H1 (cell line): Measurements from ENCODE around the gene DAPK1. TPM values are rescaled to one million over a fixed set of nuclear protein-coding genes. Genes with fewer than 3 reads are reported as not detected.

Experiments
- CTCF ChIA-PET: fragments of 300-600 bp; sonication (Branson Sonifier 250); formaldehyde crosslinking; loops from one replicate; lab custom pipeline; 2021; ENCODE audit not compliant: partially characterized antibody; lab: Charles Lee
- POLR2A ChIA-PET: fragments of 300-600 bp; sonication (Branson Sonifier 250); formaldehyde crosslinking; loops from one replicate; lab custom pipeline; 2021; ENCODE audit warnings: inconsistent platforms; ENCODE audit not compliant: partially characterized antibody; lab: Charles Lee
- DNase-seq, 2 experiments: peaks; one replicate each; pipeline versions ENCODE4 v3.0.0 to v3.0.0-alpha.2; 2010 to 2022; ENCODE audit warnings: low spot score in 2 of 2, low read depth in 1 of 2, mixed read lengths in 1 of 2
- FAIRE-seq: peaks from 2 replicates; lab custom pipeline; 2011; peaks lifted over from hg19 to GRCh38; lab: Jason Lieb, UNC
- H2AFZ ChIP-seq: 2 replicates; pipeline ENCODE4 v1.8.1; 2012; ENCODE audit warnings: low read length, inconsistent platforms
- H2AK5ac ChIP-seq: 2 replicates; pipeline ENCODE4 v1.6.1; 2013; ENCODE audit warnings: low read depth, low read length
- H2BK120ac ChIP-seq: replicated peaks from 2 replicates; pipeline ENCODE3; 2013; ENCODE audit warnings: low read depth, low read length, inconsistent platforms
- H2BK12ac ChIP-seq: 2 replicates; pipeline ENCODE4 v1.6.1; 2013; ENCODE audit warnings: low read depth, low read length
- H2BK15ac ChIP-seq: 2 replicates; pipeline ENCODE4 v1.6.1; 2013; ENCODE audit warnings: low read length
- H2BK20ac ChIP-seq: 2 replicates; pipeline ENCODE4 v1.6.1; 2013; ENCODE audit warnings: low read length
- H2BK5ac ChIP-seq: 2 replicates; pipeline ENCODE4 v1.6.1; 2013; ENCODE audit warnings: low read depth, low read length
- H3K14ac ChIP-seq: 2 replicates; pipeline ENCODE4 v1.6.1; 2013; ENCODE audit warnings: inconsistent platforms; ENCODE audit not compliant: insufficient read length
- H3K18ac ChIP-seq: 2 replicates; pipeline ENCODE4 v1.6.1; 2013; ENCODE audit warnings: low read length; ENCODE audit errors: extremely low read depth
- H3K23ac ChIP-seq: 2 replicates; pipeline ENCODE4 v1.6.1; 2013; ENCODE audit warnings: inconsistent platforms; ENCODE audit not compliant: insufficient read length
- H3K23me2 ChIP-seq: 2 replicates; pipeline ENCODE4 v1.6.1; 2013; ENCODE audit warnings: low read depth, low read length
- H3K27ac ChIP-seq: 2 replicates; pipeline ENCODE4 v1.6.1; 2011; ENCODE audit warnings: low read depth, low read length, inconsistent platforms
- H3K27me3 ChIP-seq, 4 experiments: replicated peaks in 1 of 4; 1 replicate in 1 of 4; 2 replicates in 3 of 4; pipeline versions ENCODE4 v1.6.1 to v1.8.1; 2011 to 2013; ENCODE audit warnings: low read length in 3 of 4, mild to moderate bottlenecking in 3 of 4, inconsistent platforms in 2 of 4, mixed read lengths in 2 of 4, moderate library complexity in 1 of 4; ENCODE audit not compliant: control insufficient read depth in 3 of 4, insufficient read depth in 3 of 4; ENCODE audit errors: extremely low read depth in 1 of 4
- H3K36me3 ChIP-seq, 4 experiments: 2 replicates each; pipeline versions ENCODE4 v1.6.1 to v1.8.1; 2011 to 2013; ENCODE audit warnings: mild to moderate bottlenecking in 4 of 4, low read length in 3 of 4, moderate library complexity in 2 of 4, control low read depth in 1 of 4, inconsistent platforms in 1 of 4; ENCODE audit not compliant: insufficient read depth in 4 of 4, control insufficient read depth in 2 of 4
- H3K4ac ChIP-seq: replicated peaks from 2 replicates; pipeline ENCODE3; 2013; ENCODE audit warnings: low read length, low read depth, mixed read lengths, inconsistent platforms; ENCODE audit not compliant: insufficient read length
- H3K4me1 ChIP-seq, 4 experiments: replicated peaks in 1 of 4; 1 replicate in 1 of 4; 2 replicates in 3 of 4; pipeline versions ENCODE4 v1.6.1 to v1.8.1; 2011 to 2013; ENCODE audit warnings: low read length in 3 of 4, inconsistent platforms in 2 of 4, mixed read lengths in 1 of 4; ENCODE audit not compliant: insufficient read depth in 4 of 4, control insufficient read depth in 3 of 4
- H3K4me2 ChIP-seq, 2 experiments: 2 replicates each; pipeline versions ENCODE4 v1.6.1 to v1.8.1; 2011 to 2013; ENCODE audit warnings: low read depth in 2 of 2, low read length in 2 of 2, control low read depth in 1 of 2, inconsistent platforms in 1 of 2, mild to moderate bottlenecking in 1 of 2; ENCODE audit not compliant: insufficient read depth in 1 of 2
- H3K4me3 ChIP-seq, 4 experiments: fragments of 200-600, 300-600 bp in 1 of 4; sonication (generic), shearing (Covaris generic), sonication (Bioruptor Twin) in 1 of 4; 2 replicates each; pipeline versions ENCODE4 v1.5.1 to v1.8.1; 2011 to 2016; ENCODE audit warnings: low read length in 4 of 4, low read depth in 3 of 4, control low read depth in 2 of 4, inconsistent platforms in 2 of 4, mild to moderate bottlenecking in 2 of 4, mixed read lengths in 1 of 4, moderate library complexity in 1 of 4; ENCODE audit not compliant: insufficient read depth in 2 of 4; ENCODE audit errors: extremely low read depth in 1 of 4
- H3K56ac ChIP-seq: replicated peaks from 2 replicates; pipeline ENCODE3; 2013; ENCODE audit warnings: low read depth, mild to moderate bottlenecking, mixed read lengths, low read length, inconsistent platforms; ENCODE audit not compliant: insufficient read length
- H3K79me1 ChIP-seq: 2 replicates; pipeline ENCODE4 v1.6.1; 2013; ENCODE audit warnings: low read depth, low read length, control low read depth
- H3K79me2 ChIP-seq, 2 experiments: 2 replicates each; pipeline versions ENCODE4 v1.6.1 to v1.8.1; 2012 to 2013; ENCODE audit warnings: low read length in 2 of 2, mild to moderate bottlenecking in 2 of 2, inconsistent platforms in 1 of 2; ENCODE audit not compliant: insufficient read depth in 2 of 2, control insufficient read depth in 1 of 2
- H3K9ac ChIP-seq, 4 experiments: replicated peaks in 1 of 4; 1 replicate in 1 of 4; 2 replicates in 3 of 4; pipeline versions ENCODE4 v1.6.1 to v1.8.1; 2011 to 2013; ENCODE audit warnings: low read depth in 3 of 4, low read length in 3 of 4, control low read depth in 2 of 4, mild to moderate bottlenecking in 2 of 4, moderate library complexity in 2 of 4, inconsistent platforms in 1 of 4; ENCODE audit errors: extremely low read depth in 1 of 4
- H3K9me3 ChIP-seq, 2 experiments: 2 replicates each; pipeline versions ENCODE4 v1.6.1 to v1.8.1; 2012 to 2013; ENCODE audit warnings: mild to moderate bottlenecking in 2 of 2, moderate library complexity in 2 of 2, control low read depth in 1 of 2, inconsistent platforms in 1 of 2, low read depth in 1 of 2, low read length in 1 of 2, mixed read lengths in 1 of 2; ENCODE audit not compliant: insufficient read depth in 2 of 2
- H4K20me1 ChIP-seq, 2 experiments: replicated peaks in 1 of 2; 2 replicates each; pipeline versions ENCODE3 to v1.8.1; 2011 to 2013; ENCODE audit warnings: inconsistent platforms in 2 of 2, low read length in 2 of 2, mild to moderate bottlenecking in 1 of 2; ENCODE audit not compliant: insufficient read depth in 2 of 2, control insufficient read depth in 1 of 2
- H4K5ac ChIP-seq: 2 replicates; pipeline ENCODE4 v1.6.1; 2013; ENCODE audit warnings: low read length, low read depth, mixed read lengths, inconsistent platforms; ENCODE audit not compliant: insufficient read length
- H4K8ac ChIP-seq: 2 replicates; pipeline ENCODE4 v1.8.0; 2013; ENCODE audit warnings: mild to moderate bottlenecking, moderate library complexity, low read length, inconsistent platforms; ENCODE audit not compliant: insufficient read depth; ENCODE audit errors: extremely low read depth
- H4K91ac ChIP-seq: replicated peaks from 2 replicates; pipeline ENCODE3; 2013; ENCODE audit warnings: low read length, mixed read lengths, inconsistent platforms; ENCODE audit not compliant: insufficient read length
- CHD1 ChIP-seq: IDR thresholded peaks from 2 replicates; pipeline ENCODE4 v1.6.1; 2012; ENCODE audit warnings: low read depth, low read length, improper control_type of control experiment
- CTCF ChIP-seq, 3 experiments: IDR thresholded peaks; 1 replicate in 2 of 3; 2 replicates in 1 of 3; pipeline versions ENCODE4 v1.5.1 to v1.6.1; 2011; ENCODE audit warnings: low read length in 3 of 3, mild to moderate bottlenecking in 3 of 3, inconsistent platforms in 2 of 3, low read depth in 1 of 3, moderate library complexity in 1 of 3; ENCODE audit not compliant: insufficient read depth in 1 of 3; ENCODE audit errors: control extremely low read depth in 1 of 3
- EP300 ChIP-seq, 2 experiments: IDR thresholded peaks; 1 replicate in 1 of 2; 2 replicates in 1 of 2; pipeline ENCODE4 v1.6.1; 2011 to 2012; ENCODE audit warnings: low read depth in 2 of 2, low read length in 2 of 2, mild to moderate bottlenecking in 2 of 2, borderline replicate concordance in 1 of 2, inconsistent platforms in 1 of 2, moderate library complexity in 1 of 2
- EZH2 ChIP-seq: fragments of 200-600 bp; sonication (generic); IDR thresholded peaks from 2 replicates; pipeline ENCODE4 v1.7.1; 2012; ENCODE audit warnings: low read depth, mild to moderate bottlenecking, moderate library complexity, low read length, inconsistent platforms; ENCODE audit not compliant: severe bottlenecking
- JUND ChIP-seq: IDR thresholded peaks from 2 replicates; pipeline ENCODE4 v1.6.1; 2011; ENCODE audit warnings: mild to moderate bottlenecking, improper control_type of control experiment, low read length
- KDM5A ChIP-seq: fragments of 200-600 bp; IDR thresholded peaks from 2 replicates; pipeline ENCODE4 v1.7.1; 2012; ENCODE audit warnings: mild to moderate bottlenecking, low read length, inconsistent platforms, mixed read lengths
- NRF1 ChIP-seq: IDR thresholded peaks from 2 replicates; pipeline ENCODE4 v1.6.1; 2011; ENCODE audit warnings: mild to moderate bottlenecking, low read depth, low read length, improper control_type of control experiment
- PHF8 ChIP-seq: fragments of 200-600 bp; sonication (generic); conservative IDR thresholded peaks from 2 replicates; pipeline ENCODE4 v1.7.1; 2012; ENCODE audit warnings: low read depth, mild to moderate bottlenecking, inconsistent platforms, low read length, moderate library complexity
- RNF2 ChIP-seq: fragments of 200-900, 300-1000 bp; sonication (generic); IDR thresholded peaks from 2 replicates; pipeline ENCODE4 v1.7.1; 2016; ENCODE audit warnings: borderline replicate concordance, low read depth, mild to moderate bottlenecking, antibody characterized with exemption, low read length; ENCODE audit not compliant: poor library complexity, severe bottlenecking; ENCODE audit errors: missing control alignments
- SP4 ChIP-seq: IDR thresholded peaks from 2 replicates; pipeline ENCODE4 v1.6.1; 2012; ENCODE audit warnings: low read length, inconsistent platforms
- SRF ChIP-seq: IDR thresholded peaks from 2 replicates; pipeline ENCODE4 v1.6.1; 2011; ENCODE audit warnings: mild to moderate bottlenecking, low read depth, low read length, moderate library complexity
- ZNF274 ChIP-seq: IDR thresholded peaks from 2 replicates; pipeline ENCODE4 v1.7.0; 2012; ENCODE audit warnings: low read length, borderline replicate concordance; ENCODE audit errors: extremely low read depth
- WGBS, 2 experiments: shearing (Covaris generic) in 1 of 2; methylation state at CpG; one replicate each; pipeline versions ENCODE4 v1.1.6 to v1.1.7; 2013 to 2015; ENCODE audit warnings: low lambda C conversion rate in 2 of 2, mixed read lengths in 2 of 2, inconsistent platforms in 1 of 2, low coverage in 1 of 2, missing lambda C conversion rate in 1 of 2; ENCODE audit not compliant: insufficient replicate concordance in 2 of 2, insufficient coverage in 1 of 2, insufficient read length in 1 of 2; ENCODE audit errors: extremely low coverage in 1 of 2, missing lambda C conversion rate in 1 of 2; 5-methylcytosine and 5-hydroxymethylcytosine counted together
- polyA plus RNA-seq, 7 experiments: library from polyadenylated mRNA; depleted of rRNA in 3 of 7; stranded (reverse) in 5 of 7; unstranded in 2 of 7; fragments of >200 nt in 5 of 7; fragments of 200-250 nt in 2 of 7; gene quantifications; 1 replicate in 5 of 7; 2 replicates in 1 of 7; 4 replicates in 1 of 7; pipeline versions ENCODE4 v1.2.1 to v1.2.3, GENCODE V29; 2011 to 2013; ENCODE audit warnings: missing spikeins in 2 of 7, mixed read lengths in 2 of 7
- total RNA-seq: library from RNA; stranded (reverse); fragmentation: NEBNext Ultra II Directional; extraction: Animal tissue kit (Norgen Biotek cat#: 25700); gene quantifications from 2 replicates; pipeline ENCODE4 v1.2.1, GENCODE V29; 2021

The DAPK1 gene
- total and polyA plus RNA-seq, 2 of the 8 experiments (the other 6 are each of a cell fraction or from before 2014, with no cell fraction given) = 62.4 to 131 TPM

GRCh38 chr9:87467187-87467586, 30.5 kb upstream of the DAPK1 start:
- no peak overlapping the region for H2AFZ ChIP-seq
- no peak overlapping the region for H4K5ac ChIP-seq
- H2BK15ac ChIP-seq = no peak overlapping the region
- H3K4me2 ChIP-seq = no peak overlapping the region
- no peak for DNase-seq
- H3K23me2 ChIP-seq = no peaks in the 10 kb centered on the region
- H4K91ac ChIP-seq = no peak overlapping the region
- POLR2A ChIA-PET = no interaction called here
- no peaks in the 10 kb centered on the region for H4K20me1 ChIP-seq
- H3K36me3 ChIP-seq = no peaks in the 10 kb centered on the region
- no peak overlapping the region for H2BK20ac ChIP-seq
- H2BK120ac ChIP-seq = no peak overlapping the region
- no peak overlapping the region for H4K8ac ChIP-seq
- H3K56ac ChIP-seq = no peak overlapping the region
- no peaks in the 10 kb centered on the region for H3K79me1 ChIP-seq
- no peak overlapping the region for H2AK5ac ChIP-seq
- no peak overlapping the region for H3K27ac ChIP-seq
- H3K14ac ChIP-seq = no peak overlapping the region
- no peak overlapping the region for H2BK5ac ChIP-seq
- H3K23ac ChIP-seq = no peak overlapping the region
- H3K27me3 ChIP-seq = no peaks in the 10 kb centered on the region
- no peak overlapping the region for H2BK12ac ChIP-seq
- H3K9me3 ChIP-seq = no peaks in the 10 kb centered on the region
- H3K79me2 ChIP-seq = no peaks in the 10 kb centered on the region
- no peak overlapping the region for H3K4me3 ChIP-seq
- H3K4me1 ChIP-seq = peaks cover 0 to 4% (median 0%) of the 10 kb centered on the region in 4 experiments; a peak in 1 of 7 replicates
- WGBS, 2 experiments = 94% methylated on average over 6 of the region's 6 CpGs; no CpG with 5 or more reads in 1 of the 2 experiments
- no peak overlapping the region for H3K9ac ChIP-seq
- no peak overlapping the region for H3K18ac ChIP-seq
- CTCF ChIA-PET = no interaction called here
- FAIRE-seq = no peak
- no peak overlapping the region for H3K4ac ChIP-seq
- TF ChIP-seq SRF = no peak
- no peak for TF ChIP-seq KDM5A
- TF ChIP-seq CTCF (IDR thresholded peaks at IDR 0.05; ENCODE audit: control extremely low read depth in 1 of 3, insufficient read depth in 1 of 3, low read depth in 1 of 3, low read length in 3 of 3) = no peak
- no peak for TF ChIP-seq CHD1
- no peak for TF ChIP-seq PHF8
- no peak for TF ChIP-seq JUND
- TF ChIP-seq NRF1 = no peak
- TF ChIP-seq EP300 (IDR thresholded peaks at IDR 0.05; ENCODE audit: borderline replicate concordance in 1 of 2, low read depth in 2 of 2, low read length in 2 of 2) = no peak
- no peak for TF ChIP-seq SP4
- no peak for TF ChIP-seq ZNF274
- no peak for TF ChIP-seq RNF2
- TF ChIP-seq EZH2 = no peak
